ENCODE data around the gene NT5C2. TPM values are rescaled to one million over a fixed set of nuclear protein-coding genes. Genes with fewer than 3 reads are reported as not detected.

NT5C2 gene
- polyA plus RNA-seq, 3 donors = 96.4 to 110 (median 103) TPM

- no peak for DNase-seq (ENCODE audit: low read depth in 3 of 3, low spot score in 2 of 3)
Observed at GRCh38 chr10:103066141-103067098, 126.7 kb downstream of the NT5C2 start.

DNA sequence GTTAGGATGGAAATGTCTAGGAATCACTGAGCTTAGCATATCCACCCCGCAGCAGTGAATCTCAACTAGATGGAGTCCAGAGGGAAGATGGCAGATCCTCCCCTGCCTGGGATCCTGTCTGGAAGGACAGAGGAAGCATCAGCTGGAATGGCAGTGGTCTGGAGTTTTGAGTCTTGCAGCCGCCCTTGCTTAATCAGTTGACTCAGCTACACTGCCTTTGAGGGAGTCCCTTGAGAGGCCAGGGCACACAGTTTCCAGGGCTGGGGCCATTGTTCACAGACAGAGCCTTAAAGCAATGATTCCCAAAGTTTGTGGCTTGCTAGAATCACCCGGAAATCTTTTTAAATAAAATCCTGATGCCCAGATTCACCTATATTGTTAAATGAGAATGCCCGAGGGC, 128.1 kb downstream of the NT5C2 start:
- DNase-seq (ENCODE audit: low read depth in 3 of 3, low spot score in 2 of 3) = no peak

GRCh38 chr10:103062854-103063590, 130.1 kb downstream of the NT5C2 start:
- DNase-seq (ENCODE audit: low read depth in 3 of 3, low spot score in 2 of 3) = no peak

GRCh38 chr10:103060575-103060974, 132.5 kb downstream of the NT5C2 start:
- no peak for DNase-seq (ENCODE audit: low read depth in 3 of 3, low spot score in 2 of 3)

DNA sequence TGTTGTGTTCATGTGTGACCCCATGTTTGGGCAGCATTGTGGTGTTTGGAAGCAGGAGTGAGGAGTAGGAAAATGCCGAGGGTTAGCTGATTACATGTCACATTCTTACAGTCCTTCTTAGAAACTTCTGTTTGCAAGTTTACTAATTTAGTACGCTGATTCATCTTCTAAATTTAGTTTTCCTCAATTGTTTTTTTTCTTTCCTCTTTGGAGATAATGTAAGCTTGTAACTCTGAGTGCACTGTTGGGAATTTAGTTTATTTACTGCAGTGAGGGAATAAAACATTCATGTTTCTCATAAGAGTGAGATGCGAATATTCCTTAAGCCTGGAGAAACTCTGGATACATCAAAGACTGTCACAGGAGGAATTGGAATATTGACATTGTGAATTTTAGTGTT, 135.0 kb downstream of the NT5C2 start:
- no peak for DNase-seq (ENCODE audit: low read depth in 3 of 3, low spot score in 2 of 3)

DNA sequence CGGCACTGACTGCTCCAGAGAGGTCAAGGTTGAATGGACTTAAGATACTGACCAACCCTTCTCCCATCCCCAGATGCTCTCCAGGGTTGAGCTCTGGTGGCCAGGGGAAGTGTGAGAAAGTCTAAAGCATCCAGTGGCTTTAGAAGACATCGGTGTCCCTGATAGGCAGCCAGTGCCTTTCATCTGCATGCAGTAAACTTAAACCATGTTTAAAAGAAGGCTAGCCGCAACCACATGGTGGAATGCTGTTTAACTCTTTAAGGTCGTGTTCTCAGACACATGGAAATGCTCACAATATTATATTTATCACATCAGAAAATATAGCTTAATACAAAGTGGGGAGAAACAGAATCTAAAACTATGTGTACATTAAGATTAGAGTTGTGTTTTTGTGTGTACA, 138.0 kb downstream of the NT5C2 start:
- DNase-seq (ENCODE audit: low read depth in 3 of 3, low spot score in 2 of 3) = no peak

- no peak for DNase-seq (ENCODE audit: low read depth in 3 of 3, low spot score in 2 of 3)
Observed at GRCh38 chr10:103054621-103055020, 138.5 kb downstream of the NT5C2 start.

GRCh38 chr10:103053659-103054581, 139.2 kb downstream of the NT5C2 start:
- no peak for DNase-seq (ENCODE audit: low read depth in 3 of 3, low spot score in 2 of 3)

DNA sequence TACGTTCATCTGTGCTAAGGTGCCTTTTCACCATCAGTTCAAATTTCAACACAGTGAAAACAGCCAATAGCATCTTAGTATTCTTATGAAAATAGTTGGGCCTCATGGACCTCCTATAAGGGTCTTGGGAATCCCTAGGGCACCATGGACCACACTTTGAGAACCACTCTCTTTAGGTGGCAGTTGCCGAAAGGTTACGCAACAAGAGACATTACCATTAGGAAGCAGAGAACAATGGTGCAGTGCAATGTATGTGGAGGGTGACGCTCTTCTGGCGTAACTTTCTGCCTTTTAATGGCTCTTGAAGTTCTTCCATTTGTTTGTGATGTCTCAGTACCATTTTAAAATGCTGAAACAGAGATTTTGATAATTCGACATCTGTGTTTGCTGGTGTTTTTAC, 143.8 kb downstream of the NT5C2 start:
- DNase-seq (ENCODE audit: low read depth in 3 of 3, low spot score in 2 of 3) = no peak

- DNase-seq (ENCODE audit: low read depth in 3 of 3, low spot score in 2 of 3) = no peak
Observed at GRCh38 chr10:103047381-103047780, 145.7 kb downstream of the NT5C2 start.

DNA sequence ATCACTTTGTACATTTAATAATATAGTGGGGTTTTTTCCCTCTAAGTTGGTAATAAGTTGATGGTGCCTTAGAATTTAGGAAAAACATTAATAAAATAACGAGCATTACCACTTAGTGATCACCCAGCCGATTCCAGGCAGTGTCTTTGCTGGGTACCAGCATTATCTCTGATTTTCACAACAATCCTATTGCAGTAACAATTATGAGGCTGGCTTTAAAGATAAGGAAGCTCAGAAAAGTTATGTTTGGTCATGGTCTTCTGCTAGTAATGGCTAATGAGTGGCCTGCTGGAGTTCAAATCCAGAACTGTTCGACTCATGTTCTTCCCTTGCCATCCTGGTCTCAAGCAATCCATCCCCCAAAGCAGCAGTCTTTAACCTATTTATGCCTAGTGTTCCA, 147.1 kb downstream of the NT5C2 start:
- no peak for DNase-seq (ENCODE audit: low read depth in 3 of 3, low spot score in 2 of 3)

- DNase-seq (ENCODE audit: low read depth in 3 of 3, low spot score in 2 of 3) = no peak
Observed at GRCh38 chr10:103044942-103045489, 148.1 kb downstream of the NT5C2 start.

DNA sequence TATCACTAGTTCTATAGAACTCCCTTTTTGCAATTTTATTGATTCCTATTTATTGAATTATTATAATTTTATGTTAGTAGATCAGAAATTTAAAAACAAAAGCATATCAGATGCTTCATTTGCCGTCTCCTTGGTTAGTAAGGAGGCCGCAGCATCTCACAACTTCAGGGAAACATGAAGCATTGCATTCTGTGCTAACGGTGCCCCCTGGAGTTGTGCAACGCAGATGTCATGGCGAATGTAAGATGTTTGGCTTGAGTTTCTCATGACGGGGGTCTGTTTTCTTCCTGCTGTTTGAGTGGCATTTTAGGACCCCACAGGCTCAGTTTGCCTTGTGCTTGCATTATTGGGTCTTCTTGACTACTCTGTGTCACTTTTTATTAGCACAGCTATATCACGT, 150.2 kb downstream of the NT5C2 start:
- DNase-seq (ENCODE audit: low read depth in 3 of 3, low spot score in 2 of 3) = no peak

DNA sequence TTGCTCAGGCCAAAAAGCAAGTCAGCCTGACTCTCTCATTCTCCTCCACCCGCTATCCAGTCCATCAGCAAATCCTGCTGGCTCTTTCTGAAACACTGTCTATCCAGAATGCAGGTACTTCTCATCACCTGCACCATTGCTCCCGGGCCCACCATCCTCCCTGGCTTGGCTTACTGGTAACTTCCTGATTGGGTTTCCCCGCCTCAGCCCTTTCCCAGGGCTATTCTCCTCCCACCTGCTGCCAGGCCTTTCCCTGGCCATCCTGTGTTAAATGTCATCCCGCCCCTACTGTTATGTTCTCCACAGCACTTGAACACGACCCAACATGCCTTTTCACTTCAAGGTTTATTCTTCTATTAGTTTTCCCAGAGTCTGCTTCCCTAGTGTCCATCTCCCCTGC, 150.9 kb downstream of the NT5C2 start:
- DNase-seq (ENCODE audit: low read depth in 3 of 3, low spot score in 2 of 3) = no peak

- DNase-seq (ENCODE audit: low read depth in 3 of 3, low spot score in 2 of 3) = no peak
Observed at GRCh38 chr10:103041391-103041790, 151.7 kb downstream of the NT5C2 start.

DNA sequence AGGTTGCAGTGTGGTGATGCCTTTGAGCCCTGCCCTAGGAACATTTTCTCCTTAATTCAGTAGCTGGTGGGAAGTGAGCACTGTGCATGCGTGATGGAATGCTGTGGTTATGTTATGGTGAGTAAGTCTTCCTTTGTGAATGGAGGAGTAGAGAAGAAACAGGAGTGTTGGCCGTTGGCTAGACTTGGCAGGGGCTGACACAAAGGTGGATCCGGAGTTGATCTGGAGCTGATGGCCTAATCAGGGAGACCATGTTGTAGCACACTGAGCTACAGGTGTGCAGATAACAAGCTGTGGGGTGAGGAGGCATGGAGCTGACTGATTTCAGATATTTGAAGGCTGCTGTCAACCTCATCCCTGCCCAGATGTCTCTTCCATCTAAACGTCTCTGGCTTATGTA, 152.7 kb downstream of the NT5C2 start:
- no peak for DNase-seq (ENCODE audit: low read depth in 3 of 3, low spot score in 2 of 3)

DNA sequence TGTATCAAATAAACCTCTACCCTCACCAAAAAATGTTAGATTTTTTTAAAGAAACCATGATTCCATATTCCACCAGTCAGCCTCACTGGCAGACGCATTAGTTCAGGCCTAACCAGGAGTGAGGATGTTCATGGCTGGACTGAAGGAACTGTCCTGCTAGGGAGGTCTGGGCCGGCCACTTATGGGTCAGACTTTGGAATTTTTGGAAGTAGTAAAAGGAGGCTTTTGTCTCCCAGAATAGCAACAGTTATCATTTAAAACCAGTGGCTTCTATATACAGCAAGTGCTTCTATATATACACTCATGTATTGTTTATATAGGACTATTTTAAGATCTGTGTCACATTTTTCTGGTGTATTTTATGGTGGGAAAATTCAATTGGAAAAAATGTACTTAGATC, 154.5 kb downstream of the NT5C2 start:
- no peak for DNase-seq (ENCODE audit: low read depth in 3 of 3, low spot score in 2 of 3)
